Kidney (tissue), 14 donors: Measurements from ENCODE around the gene GLRX3. TPM values are rescaled to one million over a fixed set of nuclear protein-coding genes. Genes with fewer than 3 reads are reported as not detected.

ENCODE experiments used
- DNase-seq, 5 donors: peaks; one replicate each; pipeline ENCODE4 v3.0.0-alpha.2; 2013 to 2020
- FAIRE-seq: peaks from 2 replicates; lab custom pipeline; 2012; peaks lifted over from hg19 to GRCh38; lab: Jason Lieb, UNC
- H3K27ac ChIP-seq, 2 donors: one replicate each; pipeline ENCODE4 v1.7.0; 2013; ENCODE audit warnings: low read depth in 2 of 2, low read length in 2 of 2, inconsistent platforms in 1 of 2
- H3K27me3 ChIP-seq: one replicate; pipeline ENCODE4 v1.7.1; 2013; ENCODE audit warnings: low read length, inconsistent platforms; ENCODE audit not compliant: control insufficient read depth, insufficient read depth
- H3K36me3 ChIP-seq, 3 donors: one replicate each; pipeline versions ENCODE4 v1.7.0 to v1.7.1; 2013; ENCODE audit warnings: low read length in 3 of 3, control low read depth in 1 of 3, inconsistent platforms in 1 of 3; ENCODE audit not compliant: insufficient read depth in 3 of 3, control insufficient read depth in 2 of 3
- H3K4me1 ChIP-seq, 3 donors: one replicate each; pipeline versions ENCODE4 v1.7.0 to v1.7.1; 2013; ENCODE audit warnings: low read length in 3 of 3, inconsistent platforms in 1 of 3, low read depth in 1 of 3; ENCODE audit not compliant: control insufficient read depth in 2 of 3, insufficient read depth in 2 of 3
- H3K4me3 ChIP-seq, 3 donors: one replicate each; pipeline versions ENCODE4 v1.7.0 to v1.8.1; 2013; ENCODE audit warnings: low read length in 3 of 3, control low read depth in 1 of 3, inconsistent platforms in 1 of 3
- H3K9ac ChIP-seq, 3 donors: one replicate each; pipeline versions ENCODE4 v1.7.0 to v1.7.1; 2013; ENCODE audit warnings: low read length in 3 of 3, control low read depth in 1 of 3, inconsistent platforms in 1 of 3
- H3K9me3 ChIP-seq, 3 donors: one replicate each; pipeline versions ENCODE4 v1.7.0 to v1.7.1; 2013; ENCODE audit warnings: low read length in 3 of 3, control low read depth in 1 of 3, inconsistent platforms in 1 of 3; ENCODE audit not compliant: control insufficient read depth in 2 of 3, insufficient read depth in 1 of 3
- CTCF ChIP-seq: IDR thresholded peaks from 3 replicates; pipeline ENCODE4 v1.5.1; 2012; ENCODE audit warnings: mild to moderate bottlenecking, moderate library complexity, borderline replicate concordance; ENCODE audit not compliant: insufficient read depth; ENCODE audit errors: extremely low read depth
- intact Hi-C: fragments of 100-400 bp; cut with DNase I; formaldehyde crosslinking; loops from one replicate; pipeline ENCODE4 v1.11.1; 2022
- polyA plus RNA-seq: library from polyadenylated mRNA; stranded (reverse); fragments of 350-450 nt; fragmentation: Illumina TruSeq; extraction: RNeasy Lipid Tissue Mini Kit (QIAGEN cat#74804); gene quantifications from one replicate; pipeline ENCODE4 v1.2.3, GENCODE V29; 2014; ENCODE audit warnings: low read depth, low replicate concordance; ENCODE audit not compliant: insufficient read depth
- total RNA-seq: library from RNA; stranded (reverse); fragmentation: NEBNext Ultra II Directional; extraction: Animal tissue kit (Norgen Biotek cat#: 25700); gene quantifications from one replicate; pipeline ENCODE4 v1.2.1, GENCODE V29; 2021
- donor health status: control.
- donor health status: control.
- donor health status: control.
- donor health status: control.
- donor health status: control.
- donor health status: DM: yes; HTN: yes; CAD: no.
- donor health status: Normal renal cell carcinoma (clear cell type).

The GLRX3 gene
- total and polyA plus RNA-seq, 2 donors from 2014 or later, result 52.5 to 70.4 TPM

- no peak for FAIRE-seq
- intact Hi-C loops, result no loop called here
- Histone ChIP-seq H3K27ac (no peak overlapping the region), H3K4me1 (peaks cover 0 to 4% (median 0%) of the 10 kb centered on the region in 3 donors), H3K4me3 (no peak overlapping the region), H3K9me3 (no peaks in the 10 kb centered on the region), H3K9ac (no peak overlapping the region), H3K27me3 (no peaks in the 10 kb centered on the region), H3K36me3 (no peaks in the 10 kb centered on the region)
- TF ChIP-seq CTCF, result no peak
- no peak for DNase-seq
These were observed 56.8 kb downstream of the GLRX3 start for GRCh38 chr10:130193033-130193432.

- Histone ChIP-seq H3K9ac (no peak overlapping the region), H3K4me1 (peaks cover 0 to 4% (median 0%) of the 10 kb centered on the region in 3 donors), H3K4me3 (no peak overlapping the region), H3K9me3 (no peaks in the 10 kb centered on the region), H3K27me3 (no peaks in the 10 kb centered on the region), H3K36me3 (no peaks in the 10 kb centered on the region), H3K27ac (no peak overlapping the region)
- peak in 1 of 5 donors; percentile 46 for DNase-seq
- no peak for TF ChIP-seq CTCF
- no peak for FAIRE-seq
- intact Hi-C loops, result no loop called here
These were observed 57.5 kb downstream of the GLRX3 start for GRCh38 chr10:130193493-130194193.

GRCh38 chr10:130194194-130194990 lies 58.2 kb downstream of the GLRX3 start:
- Histone ChIP-seq H3K27ac (no peak overlapping the region), H3K36me3 (no peaks in the 10 kb centered on the region), H3K9me3 (no peaks in the 10 kb centered on the region), H3K27me3 (no peaks in the 10 kb centered on the region), H3K4me3 (no peak overlapping the region), H3K9ac (no peak overlapping the region), H3K4me1 (peaks cover 0 to 4% (median 0%) of the 10 kb centered on the region in 3 donors)
- FAIRE-seq, result no peak
- intact Hi-C loops, result no loop called here
- peak in 1 of 5 donors; percentile 35 for DNase-seq
- no peak for TF ChIP-seq CTCF
